K562 (cell line): ENCODE measurements around the gene USP48. TPM values are rescaled to one million over a fixed set of nuclear protein-coding genes. Genes with fewer than 3 reads are reported as not detected.

Source experiments
- AFF4 ChIP-seq: sonication (generic); formaldehyde crosslinking; IDR thresholded peaks from 2 replicates; pipeline ENCODE4 v1.8.0; 2023; ENCODE audit warnings: mild to moderate bottlenecking, missing genetic modification reagents
- CHD2 ChIP-seq: IDR thresholded peaks from 2 replicates; pipeline ENCODE4 v1.6.1; 2011; ENCODE audit warnings: low read depth, low read length
- HDAC2 ChIP-seq: fragments of 450-650 bp; IDR thresholded peaks from 2 replicates; pipeline ENCODE4 v1.6.1; 2016; ENCODE audit warnings: mild to moderate bottlenecking
- KLF13 ChIP-seq: fragments of 450-650 bp; IDR thresholded peaks from 2 replicates; pipeline ENCODE4 v1.6.1; 2016; ENCODE audit warnings: missing genetic modification characterization, low read depth, mild to moderate bottlenecking, missing compliant biosample characterization, moderate library complexity, borderline replicate concordance
- KLF16 ChIP-seq: IDR thresholded peaks from 2 replicates; pipeline ENCODE4 v1.6.1; 2016; ENCODE audit warnings: antibody characterized with exemption
- PCBP2 ChIP-seq: fragments of 200-400 bp; formaldehyde crosslinking; IDR thresholded peaks from 2 replicates; pipeline ENCODE4 v1.6.1; 2018; ENCODE audit warnings: low read length, low read depth, mild to moderate bottlenecking, moderate library complexity; ENCODE audit not compliant: poor library complexity, severe bottlenecking
- POLR2G ChIP-seq: fragments of 200-400 bp; formaldehyde crosslinking; IDR thresholded peaks from 2 replicates; pipeline ENCODE4 v1.6.1; 2017; ENCODE audit warnings: low read depth, mild to moderate bottlenecking, antibody characterized with exemption, low read length, moderate library complexity
- PRMT5 ChIP-seq: sonication (generic); formaldehyde crosslinking; IDR thresholded peaks from 2 replicates; pipeline ENCODE4 v1.5.0; 2020; ENCODE audit warnings: missing genetic modification reagents
- PRPF4 ChIP-seq: fragments of 200-400 bp; formaldehyde crosslinking; IDR thresholded peaks from one replicate; pipeline ENCODE4 v1.6.1; 2017; ENCODE audit warnings: low read length, low read depth, mild to moderate bottlenecking; ENCODE audit not compliant: insufficient read depth, poor library complexity, severe bottlenecking
- PTBP1 ChIP-seq: fragments of 200-400 bp; formaldehyde crosslinking; IDR thresholded peaks from 2 replicates; pipeline ENCODE4 v1.6.1; 2017; ENCODE audit warnings: low read depth, low read length
- PTRF ChIP-seq: fragments of 450-650 bp; IDR thresholded peaks from 2 replicates; pipeline ENCODE4 v1.6.1; 2016; ENCODE audit warnings: mild to moderate bottlenecking, missing genetic modification characterization, missing compliant biosample characterization
- RHOXF2B ChIP-seq: fragments of 250-450 bp; sonication (Bioruptor Pico); conservative IDR thresholded peaks from 2 replicates; pipeline ENCODE4 v1.5.1; 2021
- SMAD3 ChIP-seq: fragments of 450-650 bp; formaldehyde crosslinking; conservative IDR thresholded peaks from 2 replicates; pipeline ENCODE4 v1.4.0; 2020; ENCODE audit warnings: mild to moderate bottlenecking
- TCF3 ChIP-seq: sonication (generic); formaldehyde crosslinking; IDR thresholded peaks from 2 replicates; pipeline ENCODE4 v1.4.0; 2020; ENCODE audit warnings: mild to moderate bottlenecking, missing genetic modification reagents
- UBTF ChIP-seq, 2 experiments: IDR thresholded peaks; 2 replicates each; pipeline ENCODE4 v1.6.1; 2012; ENCODE audit warnings: improper control_type of control experiment in 2 of 2, low read depth in 2 of 2, low read length in 2 of 2, borderline replicate concordance in 1 of 2
- ZKSCAN3 ChIP-seq: fragments of 250-450 bp; sonication (Bioruptor Pico); IDR thresholded peaks from 2 replicates; pipeline ENCODE4 v1.4.0; 2020
- ZNF644 ChIP-seq: fragments of 200-800 bp; sonication (Bioruptor generic); IDR thresholded peaks from 2 replicates; pipeline ENCODE4 v1.6.1; 2016; ENCODE audit warnings: low read depth, missing genetic modification characterization, missing compliant biosample characterization
- polyA plus RNA-seq, 8 experiments: library from polyadenylated mRNA; depleted of rRNA in 4 of 8; stranded (reverse) in 5 of 8; unstranded in 3 of 8; fragments of >200 nt; fragmentation: Nextera tagmentation in 2 of 8; fragmentation: Illumina TruSeq in 1 of 8; extraction: Ambion mirVana in 2 of 8; extraction: Trizol in 1 of 8; gene quantifications; 2 replicates each; pipeline versions ENCODE4 v1.2.1 to v1.2.3, GENCODE V29; 2011 to 2014; ENCODE audit warnings: inconsistent platforms in 1 of 8, missing spikeins in 1 of 8
- total RNA-seq, 7 experiments: library from RNA; depleted of rRNA in 6 of 7; stranded (reverse); fragments of >200 nt in 6 of 7; fragmentation: Illumina TruSeq in 2 of 7; extraction: Trizol in 2 of 7; gene quantifications; 2 replicates each; pipeline versions ENCODE4 v1.2.1 to v1.2.3, GENCODE V29; 2011 to 2021; ENCODE audit warnings: low replicate concordance in 1 of 7
- TF ChIP-seq, protein P1 (sequence below), 2 experiments: fragments of 450-650 bp in 1 of 2; sonication (generic) in 1 of 2; formaldehyde crosslinking in 1 of 2; IDR thresholded peaks in 1 of 2; conservative IDR thresholded peaks in 1 of 2; 2 replicates each; pipeline versions ENCODE4 v1.6.1 to v1.8.1; 2016 to 2023; ENCODE audit warnings: mild to moderate bottlenecking in 2 of 2, moderate library complexity in 2 of 2, inconsistent platforms in 1 of 2, missing genetic modification reagents in 1 of 2

USP48 gene
- total and polyA plus RNA-seq, 9 of the 15 experiments (the other 6 are each of a cell fraction or from before 2014, with no cell fraction given) = 23.3 to 123 (median 106) TPM

DNA sequence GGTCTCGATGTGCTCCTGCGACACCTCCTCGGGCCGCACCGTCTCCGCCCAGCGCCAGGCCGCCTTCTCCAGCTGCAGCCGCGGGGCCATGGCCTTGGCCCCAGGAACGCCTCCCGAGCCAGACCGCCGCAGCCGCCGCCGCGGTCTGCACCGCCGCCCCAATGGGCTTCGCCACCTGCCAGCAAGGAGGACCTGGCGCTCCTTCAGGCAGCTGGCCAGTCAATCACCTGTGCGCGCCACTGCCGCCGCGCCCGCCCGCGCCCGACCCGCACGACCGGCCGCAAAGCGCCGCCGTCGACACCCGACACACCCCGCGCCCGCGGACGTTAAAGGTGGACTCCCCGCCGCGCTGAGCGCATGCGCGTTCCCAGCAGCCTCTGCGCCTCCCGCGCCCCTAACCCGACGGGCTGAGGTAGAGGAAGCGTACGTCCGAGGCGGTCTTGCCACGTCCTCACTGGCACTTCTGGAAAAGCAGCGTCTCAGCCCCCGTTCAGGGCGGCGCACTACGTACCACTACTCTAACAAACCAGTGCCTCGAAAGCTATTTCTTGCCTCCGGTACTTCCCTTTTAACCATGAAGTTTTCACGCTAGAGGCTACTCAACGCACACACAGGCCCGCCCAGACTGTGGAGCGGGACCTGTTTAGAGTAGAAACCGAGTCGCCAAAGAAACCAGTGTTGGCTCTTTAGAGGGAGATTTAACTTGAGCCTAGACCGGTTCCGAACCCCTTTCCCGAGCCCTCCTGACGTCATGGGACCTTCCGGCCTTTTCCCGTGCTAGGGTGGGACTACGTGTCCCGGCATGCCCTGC is at the start of gene USP48 (continued):
- 0 out of 2 replicates have a peak, but pooled peaks have one; percentile 20 for TF ChIP-seq SMAD3 (CRISPR knock-in tag)
- TF ChIP-seq CHD2 = 0 out of 2 replicates have a peak, but pooled peaks have one; percentile 8
- no peak for TF ChIP-seq PTRF (tag)
- TF ChIP-seq PRMT5 (CRISPR knock-in tag) = no peak
- TF ChIP-seq PRPF4 = no peak
- peak; percentile 55 for TF ChIP-seq HDAC2
- no peak for TF ChIP-seq ZNF644 (tag)
- TF ChIP-seq PTBP1 = 0 out of 2 replicates have a peak, but pooled peaks have one; percentile 63
- TF ChIP-seq, protein P1, sequence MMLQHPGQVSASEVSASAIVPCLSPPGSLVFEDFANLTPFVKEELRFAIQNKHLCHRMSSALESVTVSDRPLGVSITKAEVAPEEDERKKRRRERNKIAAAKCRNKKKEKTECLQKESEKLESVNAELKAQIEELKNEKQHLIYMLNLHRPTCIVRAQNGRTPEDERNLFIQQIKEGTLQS (IDR thresholded peaks at IDR 0.05) = peak; percentile 90
- TF ChIP-seq, protein P1 (CRISPR knock-in tag; conservative IDR thresholded peaks at IDR 0.05) = peak; percentile 88; the same call in 1 of the 2 replicates
- peak; percentile 74 to 75; a peak in 2 of 4 replicates for TF ChIP-seq UBTF (IDR thresholded peaks at IDR 0.05; ENCODE audit: borderline replicate concordance in 1 of 2, low read depth in 2 of 2, low read length in 2 of 2)
- no peak for TF ChIP-seq PCBP2
- TF ChIP-seq TCF3 (CRISPR knock-in tag) = no peak; the same call in none of the 2 replicates
- TF ChIP-seq KLF13 (tag) = peak; percentile 49; the same call in 1 of the 2 replicates
- no peak for TF ChIP-seq ZKSCAN3 (CRISPR knock-in tag)
- TF ChIP-seq POLR2G = peak; percentile 98
- TF ChIP-seq AFF4 (CRISPR knock-in tag) = peak; percentile 92
- peak; percentile 67; the same call in 1 of the 2 replicates for TF ChIP-seq RHOXF2B
- TF ChIP-seq KLF16 = no peak; the same call in 1 of the 2 replicates
